Hepatocyte (in vitro differentiated cells): ENCODE results near the gene LRBA. TPM values are rescaled to one million over a fixed set of nuclear protein-coding genes. Genes with fewer than 3 reads are reported as not detected.

ENCODE experiments used
- DNase-seq: peaks from one replicate; pipeline ENCODE4 v3.0.0-alpha.2; 2016; ENCODE audit warnings: low spot score
- H2AFZ ChIP-seq: fragments of 200-600 bp; sonication (generic); 2 replicates; pipeline ENCODE4 v1.6.0; 2016; ENCODE audit warnings: antibody characterized with exemption, mild to moderate bottlenecking
- H3K27ac ChIP-seq: fragments of 200-600 bp; sonication (generic); 2 replicates; pipeline ENCODE4 v1.5.1; 2016; ENCODE audit warnings: mild to moderate bottlenecking
- H3K27me3 ChIP-seq: fragments of 200-600 bp; sonication (generic); 2 replicates; pipeline ENCODE4 v1.6.1; 2016
- H3K36me3 ChIP-seq: fragments of 200-600 bp; sonication (generic); replicated peaks from 2 replicates; pipeline ENCODE4 v1.5.1; 2016; ENCODE audit warnings: low read depth; ENCODE audit not compliant: insufficient read depth
- H3K4me1 ChIP-seq: fragments of 200-600 bp; sonication (generic); 2 replicates; pipeline ENCODE4 v1.5.1; 2016; ENCODE audit warnings: mild to moderate bottlenecking, moderate library complexity; ENCODE audit not compliant: insufficient read depth
- H3K4me2 ChIP-seq: fragments of 200-600 bp; sonication (generic); 2 replicates; pipeline ENCODE4 v1.6.0; 2016
- H3K4me3 ChIP-seq: fragments of 200-600 bp; sonication (generic); 2 replicates; pipeline ENCODE4 v1.5.1; 2016; ENCODE audit warnings: mild to moderate bottlenecking
- H3K79me2 ChIP-seq: fragments of 200-600 bp; sonication (generic); 2 replicates; pipeline ENCODE4 v1.6.0; 2017; ENCODE audit warnings: mild to moderate bottlenecking
- H3K9me2 ChIP-seq: fragments of 200-600 bp; sonication (generic); replicated peaks from 2 replicates; pipeline ENCODE4 v1.6.0; 2017; ENCODE audit warnings: mild to moderate bottlenecking; ENCODE audit not compliant: insufficient read depth
- H3K9me3 ChIP-seq: fragments of 200-600 bp; sonication (generic); 2 replicates; pipeline ENCODE4 v1.5.1; 2016; ENCODE audit warnings: low read depth, mild to moderate bottlenecking
- H4K20me1 ChIP-seq: fragments of 200-600 bp; sonication (generic); 2 replicates; pipeline ENCODE4 v1.6.0; 2016; ENCODE audit warnings: mild to moderate bottlenecking; ENCODE audit not compliant: insufficient read depth, poor library complexity, severe bottlenecking
- EZH2 ChIP-seq: fragments of 200-600 bp; sonication (generic); IDR thresholded peaks from 2 replicates; pipeline ENCODE4 v1.6.1; 2016; ENCODE audit warnings: antibody characterized with exemption, mild to moderate bottlenecking, borderline replicate concordance
- EZH2phosphoT487 ChIP-seq: fragments of 200-600 bp; sonication (generic); IDR thresholded peaks from one replicate; pipeline ENCODE4 v1.6.1; 2018; ENCODE audit warnings: antibody characterized with exemption, mild to moderate bottlenecking, low read depth, moderate library complexity; ENCODE audit not compliant: unreplicated experiment, severe bottlenecking
- WGBS: methylation state at CpG from one replicate; pipeline ENCODE4 v1.1.6; 2016; ENCODE audit warnings: low lambda C conversion rate; ENCODE audit errors: missing lambda C conversion rate; 5-methylcytosine and 5-hydroxymethylcytosine counted together
- polyA plus RNA-seq: library from polyadenylated mRNA; unstranded; fragments of >200 nt; fragmentation: Nextera tagmentation; extraction: Ambion mirVana; gene quantifications from 2 replicates; pipeline ENCODE4 v1.2.1, GENCODE V29; 2016
- total RNA-seq: library from RNA; depleted of rRNA; stranded (reverse); fragments of >200 nt; gene quantifications from 2 replicates; pipeline ENCODE4 v1.2.3, GENCODE V29; 2014
- TF ChIP-seq, protein P1 (sequence below): fragments of 200-600 bp; sonication (generic); IDR thresholded peaks from 2 replicates; pipeline ENCODE4 v1.5.1; 2016; ENCODE audit warnings: antibody characterized with exemption, mild to moderate bottlenecking; ENCODE audit not compliant: poor library complexity

Gene LRBA
- total and polyA plus RNA-seq, 2 experiments from 2014 or later, result 14.1 to 69.4 TPM

GRCh38 chr4:150943818-150944217 is 71.3 kb downstream of the LRBA start:
- Histone ChIP-seq H3K79me2 (peaks cover 69% of the 10 kb centered on the region), H3K27me3 (no peaks in the 10 kb centered on the region), H3K9me2 (no peaks in the 10 kb centered on the region), H3K9me3 (no peaks in the 10 kb centered on the region), H3K36me3 (no peaks in the 10 kb centered on the region), H3K4me1 (no peaks in the 10 kb centered on the region), H3K4me2 (no peak overlapping the region), H2AFZ (no peak overlapping the region), H3K4me3 (no peak overlapping the region), H3K27ac (no peak overlapping the region), H4K20me1 (no peaks in the 10 kb centered on the region)
- DNase-seq, result no peak
- TF ChIP-seq, protein P1, sequence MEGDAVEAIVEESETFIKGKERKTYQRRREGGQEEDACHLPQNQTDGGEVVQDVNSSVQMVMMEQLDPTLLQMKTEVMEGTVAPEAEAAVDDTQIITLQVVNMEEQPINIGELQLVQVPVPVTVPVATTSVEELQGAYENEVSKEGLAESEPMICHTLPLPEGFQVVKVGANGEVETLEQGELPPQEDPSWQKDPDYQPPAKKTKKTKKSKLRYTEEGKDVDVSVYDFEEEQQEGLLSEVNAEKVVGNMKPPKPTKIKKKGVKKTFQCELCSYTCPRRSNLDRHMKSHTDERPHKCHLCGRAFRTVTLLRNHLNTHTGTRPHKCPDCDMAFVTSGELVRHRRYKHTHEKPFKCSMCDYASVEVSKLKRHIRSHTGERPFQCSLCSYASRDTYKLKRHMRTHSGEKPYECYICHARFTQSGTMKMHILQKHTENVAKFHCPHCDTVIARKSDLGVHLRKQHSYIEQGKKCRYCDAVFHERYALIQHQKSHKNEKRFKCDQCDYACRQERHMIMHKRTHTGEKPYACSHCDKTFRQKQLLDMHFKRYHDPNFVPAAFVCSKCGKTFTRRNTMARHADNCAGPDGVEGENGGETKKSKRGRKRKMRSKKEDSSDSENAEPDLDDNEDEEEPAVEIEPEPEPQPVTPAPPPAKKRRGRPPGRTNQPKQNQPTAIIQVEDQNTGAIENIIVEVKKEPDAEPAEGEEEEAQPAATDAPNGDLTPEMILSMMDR, result no peak
- TF ChIP-seq EZH2phosphoT487 (no peak), EZH2 (no peak)
- WGBS, result 76% methylated on average over 2 of the region's 2 CpGs

DNA sequence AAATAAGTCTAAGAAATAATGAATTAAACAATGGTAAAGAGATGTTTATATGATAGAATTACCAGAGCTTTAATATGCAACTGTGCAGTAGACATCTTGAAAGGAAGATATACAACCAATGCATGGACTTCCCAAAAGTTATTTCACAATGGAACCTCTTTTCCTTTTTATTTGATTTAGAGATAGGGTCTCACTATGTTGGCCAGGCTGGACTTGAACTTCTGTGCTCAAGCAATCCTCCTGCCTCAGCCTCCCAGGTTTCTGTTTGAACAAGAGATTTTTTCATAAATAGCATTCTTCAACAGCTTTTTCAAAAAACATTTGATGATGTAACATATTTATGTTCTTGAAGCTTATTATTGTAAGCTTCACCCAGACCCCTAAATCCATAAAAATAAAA is 72.0 kb downstream of the LRBA start:
- no peak overlapping the region for H3K4me2 ChIP-seq
- DNase-seq, result no peak
- H3K9me2 ChIP-seq, result no peaks in the 10 kb centered on the region
- H3K27me3 ChIP-seq, result no peaks in the 10 kb centered on the region
- H3K27ac ChIP-seq, result no peak overlapping the region
- H3K4me1 ChIP-seq, result no peaks in the 10 kb centered on the region
- no peak overlapping the region for H2AFZ ChIP-seq
- no peaks in the 10 kb centered on the region for H3K9me3 ChIP-seq
- H3K36me3 ChIP-seq, result no peaks in the 10 kb centered on the region
- no peak overlapping the region for H3K4me3 ChIP-seq
- no peaks in the 10 kb centered on the region for H4K20me1 ChIP-seq
- H3K79me2 ChIP-seq, result peaks cover 65% of the 10 kb centered on the region
- no peak for TF ChIP-seq EZH2
- no peak for TF ChIP-seq EZH2phosphoT487
- TF ChIP-seq, protein P1, result no peak

- Histone ChIP-seq H4K20me1 (no peaks in the 10 kb centered on the region), H3K9me3 (no peaks in the 10 kb centered on the region), H3K4me2 (no peak overlapping the region), H2AFZ (no peak overlapping the region), H3K4me1 (no peaks in the 10 kb centered on the region), H3K27me3 (no peaks in the 10 kb centered on the region), H3K9me2 (no peaks in the 10 kb centered on the region), H3K36me3 (no peaks in the 10 kb centered on the region), H3K4me3 (no peak overlapping the region), H3K79me2 (peaks cover 59% of the 10 kb centered on the region), H3K27ac (no peak overlapping the region)
- no peak for DNase-seq
- TF ChIP-seq EZH2, result no peak
- TF ChIP-seq, protein P1, result no peak
- TF ChIP-seq EZH2phosphoT487, result no peak
These were observed 72.5 kb downstream of the LRBA start for GRCh38 chr4:150942539-150942938.

DNA sequence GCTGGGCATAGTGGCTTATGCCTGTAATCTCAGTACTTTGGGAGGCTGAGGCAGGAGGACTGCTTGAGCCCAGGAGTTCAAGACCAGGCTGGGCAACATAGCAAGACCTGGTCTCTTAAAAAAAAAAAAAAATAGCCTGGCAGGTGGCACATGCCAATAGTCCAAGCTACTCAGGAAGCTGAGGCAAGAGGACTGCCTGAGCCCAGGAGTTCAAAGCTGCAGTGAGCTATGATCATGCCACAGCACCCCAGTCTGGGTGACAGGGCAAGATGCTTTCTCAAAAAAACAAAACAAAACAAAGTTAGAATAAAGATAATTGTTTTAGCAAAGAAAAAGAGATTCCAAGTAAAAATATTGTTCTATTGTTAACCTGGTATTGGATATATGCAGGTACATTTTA is 75.0 kb downstream of the LRBA start:
- Histone ChIP-seq H3K9me3 (no peaks in the 10 kb centered on the region), H3K4me1 (no peaks in the 10 kb centered on the region), H3K36me3 (no peaks in the 10 kb centered on the region), H4K20me1 (no peaks in the 10 kb centered on the region), H3K9me2 (no peaks in the 10 kb centered on the region), H3K27ac (no peak overlapping the region), H3K4me3 (no peak overlapping the region), H3K4me2 (no peak overlapping the region), H3K79me2 (peaks cover 34% of the 10 kb centered on the region), H3K27me3 (no peaks in the 10 kb centered on the region), H2AFZ (no peak overlapping the region)
- TF ChIP-seq EZH2 (no peak), EZH2phosphoT487 (no peak)
- TF ChIP-seq, protein P1, result no peak
- no peak for DNase-seq
